Fibroblast of the aortic adventitia (primary cell): Measurements from ENCODE around the gene AFAP1. TPM values are rescaled to one million over a fixed set of nuclear protein-coding genes. Genes with fewer than 3 reads are reported as not detected.

Experiments used
- DNase-seq: peaks from one replicate; pipeline ENCODE4 v3.0.0-alpha.2; 2010; ENCODE audit warnings: low read depth
- H3K4me3 ChIP-seq: 2 replicates; pipeline ENCODE4 v1.5.1; 2011; ENCODE audit warnings: low read depth, mild to moderate bottlenecking, control low read depth, low read length, moderate library complexity
- CTCF ChIP-seq: IDR thresholded peaks from 2 replicates; pipeline ENCODE4 v1.5.1; 2011; ENCODE audit warnings: mild to moderate bottlenecking, low read length, control low read depth, inconsistent platforms; ENCODE audit not compliant: insufficient read depth
- total RNA-seq: library from RNA; depleted of rRNA; stranded (reverse); fragments of >200 nt; gene quantifications from 2 replicates; pipeline ENCODE4 v1.2.3, GENCODE V29; 2012; ENCODE audit warnings: low replicate concordance

AFAP1 gene
- total RNA-seq, 1 donor = 66.0 TPM

DNA sequence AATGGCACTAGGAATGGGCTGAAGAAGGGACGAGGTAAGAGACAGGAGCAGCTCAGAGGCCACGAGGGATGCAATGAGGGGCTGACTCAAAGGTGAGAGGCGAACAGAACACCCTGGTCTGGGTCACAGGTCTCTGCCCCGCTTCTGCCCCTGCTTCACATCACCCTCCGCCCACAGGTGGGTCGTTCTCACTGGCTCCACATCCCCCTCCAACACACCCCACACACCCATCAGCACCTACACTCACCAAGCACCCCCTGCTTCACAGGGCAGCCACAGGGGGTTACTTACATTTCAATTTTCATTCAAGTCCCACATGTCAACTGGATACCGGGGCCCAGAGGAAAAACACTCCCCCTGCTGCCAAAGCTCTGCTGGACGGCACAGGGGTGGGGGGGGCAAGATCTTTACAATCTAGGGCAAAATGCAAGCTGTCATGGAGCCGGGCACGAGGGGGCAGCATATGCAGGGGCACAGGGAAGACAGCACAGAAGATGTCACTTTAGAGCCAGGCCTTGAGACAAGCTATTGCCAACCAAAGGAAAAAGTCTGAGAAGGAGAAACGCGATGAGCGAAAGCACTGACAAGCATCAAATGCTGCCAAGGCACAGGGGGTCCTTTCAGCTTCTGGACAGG lies 94.0 kb downstream of the AFAP1 start:
- no peak for TF ChIP-seq CTCF
- DNase-seq = no peak
- no peak overlapping the region for H3K4me3 ChIP-seq

DNA sequence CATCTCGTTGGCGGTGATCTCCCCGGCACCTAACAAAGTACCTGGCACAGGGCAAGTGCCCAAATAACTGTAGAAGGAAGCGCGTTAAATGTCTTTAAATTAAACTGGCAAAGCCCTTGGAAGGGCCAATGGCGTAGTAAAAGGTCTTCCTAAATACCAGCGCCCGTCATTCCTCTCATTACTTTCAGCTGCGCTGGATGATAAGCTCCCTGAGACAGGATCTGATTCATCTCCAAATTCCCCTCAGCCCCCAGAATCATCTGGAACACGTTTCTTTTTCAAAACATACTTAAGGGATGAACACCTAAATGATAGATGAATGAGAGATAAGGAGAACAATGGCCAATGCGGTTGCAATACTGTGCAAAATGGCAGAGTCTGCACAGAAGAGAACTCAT lies 95.1 kb downstream of the AFAP1 start:
- TF ChIP-seq CTCF = no peak
- peak; percentile 99 for DNase-seq
- H3K4me3 ChIP-seq = peak overlapping the region; percentile 22

DNA sequence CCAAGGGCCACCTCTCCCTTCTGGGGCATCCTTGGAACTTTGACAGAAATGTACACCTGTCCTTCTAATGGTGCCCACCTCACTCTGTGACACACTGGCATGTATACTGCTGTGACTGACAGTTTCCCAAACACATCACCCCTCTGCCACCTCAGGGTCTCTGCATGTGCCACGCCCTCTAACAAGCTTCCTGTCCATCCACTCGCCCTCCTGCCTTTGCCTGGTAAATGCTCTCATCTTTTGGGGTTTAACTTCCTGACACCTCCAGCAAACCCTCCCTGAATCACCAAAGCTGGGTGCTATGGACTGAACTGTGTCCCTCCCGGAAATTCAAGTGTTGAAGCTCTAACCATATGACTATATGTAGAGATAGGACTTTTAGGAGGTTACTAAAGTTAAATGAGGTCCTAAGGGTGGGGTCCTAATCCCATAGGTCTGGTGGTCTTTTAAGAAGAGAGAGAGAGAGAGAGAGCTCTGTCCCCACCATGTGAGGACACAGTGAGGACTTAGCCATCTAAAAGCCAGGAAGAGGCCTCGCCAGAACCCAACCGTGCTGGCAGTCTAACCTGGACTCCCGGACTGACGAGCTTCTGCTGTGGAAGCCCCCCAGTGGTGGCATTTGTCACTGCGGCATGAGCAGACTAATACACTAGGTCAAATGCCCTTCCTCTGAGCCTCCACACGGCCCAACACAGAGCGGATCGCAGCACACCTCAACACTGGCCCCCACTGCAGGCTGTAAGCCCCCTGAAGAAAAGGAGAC lies 95.6 kb downstream of the AFAP1 start:
- H3K4me3 ChIP-seq = peak overlapping the region; percentile 22
- DNase-seq = peak; percentile 93
- TF ChIP-seq CTCF = peak; percentile 71

DNA sequence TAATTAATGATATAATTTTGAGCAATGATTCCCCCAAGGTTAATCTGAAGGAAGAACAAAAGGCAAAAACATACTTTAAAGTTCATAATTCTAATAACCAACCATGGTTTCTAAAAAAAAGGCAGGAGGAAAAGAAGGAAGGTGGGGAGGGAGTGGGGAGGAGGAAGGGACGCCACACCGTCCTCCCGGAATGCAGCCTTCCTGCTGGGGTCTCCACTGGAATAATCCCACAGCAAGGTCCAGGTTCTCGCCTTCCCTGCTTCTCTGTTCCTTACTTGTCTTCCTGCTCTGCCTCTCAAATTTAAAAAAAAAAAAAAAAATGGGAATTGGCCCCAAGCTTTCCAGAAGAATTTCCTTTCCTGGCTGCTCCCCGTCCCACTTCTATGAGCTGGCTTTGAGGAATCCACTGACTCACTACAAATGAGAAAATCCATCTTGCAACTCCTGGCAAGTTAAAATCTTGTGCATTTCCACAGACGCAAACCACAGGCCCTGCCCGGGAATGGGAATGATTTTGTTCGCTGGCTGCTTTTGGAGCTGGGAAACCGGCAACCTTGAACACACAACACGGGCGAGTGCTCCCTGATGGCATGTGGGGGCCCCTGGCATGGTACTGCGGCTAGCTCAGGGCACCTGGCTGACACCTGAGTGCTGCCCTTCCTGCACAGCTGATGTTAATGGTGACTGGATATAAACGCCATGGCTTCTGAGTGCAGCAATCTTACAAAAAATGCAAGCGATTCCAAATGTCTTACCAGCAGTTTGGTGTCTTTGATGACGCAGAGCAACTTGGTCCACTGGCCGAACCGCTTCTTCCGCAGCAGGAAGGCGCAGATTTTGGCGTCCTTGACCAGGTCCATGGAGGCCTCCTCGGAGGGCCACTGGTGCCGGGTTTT lies 97.0 kb downstream of the AFAP1 start:
- H3K4me3 ChIP-seq = peak overlapping the region; percentile 19
- peak; percentile 100 for DNase-seq
- no peak for TF ChIP-seq CTCF

GRCh38 chr4:7841894-7842293 lies 97.8 kb downstream of the AFAP1 start:
- no peak for TF ChIP-seq CTCF
- no peak for DNase-seq

GRCh38 chr4:7841071-7841470 lies 98.6 kb downstream of the AFAP1 start:
- TF ChIP-seq CTCF = no peak
- DNase-seq = no peak

More at GRCh38 chr4:7841894-7842293, 97.8 kb downstream of the AFAP1 start:
- no peak overlapping the region for H3K4me3 ChIP-seq

More at GRCh38 chr4:7841071-7841470, 98.6 kb downstream of the AFAP1 start:
- no peak overlapping the region for H3K4me3 ChIP-seq
